Central memory CD4-positive, alpha-beta T cell (primary cell): ENCODE data around the gene FTO.

ENCODE experiments used
- DNase-seq: peaks from one replicate; pipeline ENCODE4 v3.0.0; 2022

Gene FTO

GRCh38 chr16:53712065-53712464 is 8.1 kb downstream of the FTO start:
- no peak for DNase-seq

GRCh38 chr16:53713403-53714204 is 9.6 kb downstream of the FTO start:
- DNase-seq, result no peak

GRCh38 chr16:53714205-53715022 is 10.5 kb downstream of the FTO start:
- no peak for DNase-seq

GRCh38 chr16:53715023-53715384 is 11.0 kb downstream of the FTO start:
- DNase-seq, result no peak

- DNase-seq, result no peak
Observed at GRCh38 chr16:53717577-53717976, 13.6 kb downstream of the FTO start.

GRCh38 chr16:53721017-53721416 is 17.1 kb downstream of the FTO start:
- DNase-seq, result no peak

- no peak for DNase-seq
Observed at GRCh38 chr16:53726625-53727024, 22.7 kb downstream of the FTO start.

GRCh38 chr16:53730693-53731092 is 26.7 kb downstream of the FTO start:
- DNase-seq, result no peak

- no peak for DNase-seq
Observed at GRCh38 chr16:53732296-53732929, 28.5 kb downstream of the FTO start.

GRCh38 chr16:53734908-53735307 is 31.0 kb downstream of the FTO start:
- DNase-seq, result no peak

- no peak for DNase-seq
Observed at GRCh38 chr16:53736297-53736696, 32.3 kb downstream of the FTO start.

GRCh38 chr16:53737552-53737951 is 33.6 kb downstream of the FTO start:
- no peak for DNase-seq

GRCh38 chr16:53740476-53740875 is 36.5 kb downstream of the FTO start:
- DNase-seq, result no peak

- DNase-seq, result no peak
Observed at GRCh38 chr16:53740933-53741531, 37.1 kb downstream of the FTO start.

GRCh38 chr16:53741546-53741945 is 37.6 kb downstream of the FTO start:
- DNase-seq, result no peak

GRCh38 chr16:53743149-53743566 is 39.2 kb downstream of the FTO start:
- no peak for DNase-seq

- DNase-seq, result peak; percentile 27
Observed at GRCh38 chr16:53744449-53744848, 40.5 kb downstream of the FTO start.

GRCh38 chr16:53745086-53745485 is 41.1 kb downstream of the FTO start:
- DNase-seq, result no peak

GRCh38 chr16:53745753-53746266 is 41.9 kb downstream of the FTO start:
- DNase-seq, result no peak

- DNase-seq, result no peak
Observed at GRCh38 chr16:53752560-53752959, 48.6 kb downstream of the FTO start.

- no peak for DNase-seq
Observed at GRCh38 chr16:53753431-53753830, 49.5 kb downstream of the FTO start.

GRCh38 chr16:53755026-53755910 is 51.3 kb downstream of the FTO start:
- no peak for DNase-seq
